Mesendoderm (in vitro differentiated cells): ENCODE data around the gene NOX3.

Source experiments
- DNase-seq: peaks from one replicate; pipeline ENCODE4 v3.0.0; 2013
- H2AK5ac ChIP-seq: 2 replicates; pipeline ENCODE4 v1.6.1; 2013; ENCODE audit warnings: low read length, inconsistent platforms
- H2BK120ac ChIP-seq: 2 replicates; pipeline ENCODE4 v1.6.1; 2013; ENCODE audit warnings: low read depth, mild to moderate bottlenecking, low read length, moderate library complexity, mixed read lengths
- H2BK15ac ChIP-seq: replicated peaks from 2 replicates; pipeline ENCODE4 v1.6.1; 2013; ENCODE audit warnings: low read depth, mild to moderate bottlenecking, moderate library complexity
- H2BK5ac ChIP-seq: 2 replicates; pipeline ENCODE4 v1.6.1; 2013; ENCODE audit warnings: low read length, inconsistent platforms
- H3K18ac ChIP-seq: 2 replicates; pipeline ENCODE4 v1.6.1; 2013; ENCODE audit warnings: mild to moderate bottlenecking, low read length, mixed read lengths
- H3K23ac ChIP-seq: one replicate; pipeline ENCODE4 v1.6.1; 2013; ENCODE audit warnings: low read length
- H3K27ac ChIP-seq: 2 replicates; pipeline ENCODE4 v1.5.1; 2013; ENCODE audit warnings: low read depth, mild to moderate bottlenecking, inconsistent platforms, low read length, moderate library complexity
- H3K27me3 ChIP-seq: 2 replicates; pipeline ENCODE4 v1.6.1; 2013; ENCODE audit warnings: low read length, control low read depth, mild to moderate bottlenecking, inconsistent platforms; ENCODE audit not compliant: insufficient read depth, poor library complexity
- H3K36me3 ChIP-seq: 2 replicates; pipeline ENCODE4 v1.6.1; 2013; ENCODE audit warnings: low read length, inconsistent platforms; ENCODE audit not compliant: control insufficient read depth, insufficient read depth
- H3K4ac ChIP-seq: one replicate; pipeline ENCODE4 v1.6.1; 2013; ENCODE audit warnings: low read depth, mild to moderate bottlenecking, low read length, moderate library complexity
- H3K4me1 ChIP-seq: 2 replicates; pipeline ENCODE4 v1.6.1; 2013; ENCODE audit warnings: low read depth, low read length, inconsistent platforms; ENCODE audit not compliant: control insufficient read depth
- H3K4me2 ChIP-seq: 2 replicates; pipeline ENCODE4 v1.6.1; 2013; ENCODE audit warnings: low read length
- H3K4me3 ChIP-seq: 2 replicates; pipeline ENCODE4 v1.5.1; 2013; ENCODE audit warnings: mild to moderate bottlenecking, low read length
- H3K56ac ChIP-seq: one replicate; pipeline ENCODE4 v1.6.1; 2013; ENCODE audit warnings: low read length
- H3K79me1 ChIP-seq: 2 replicates; pipeline ENCODE4 v1.6.1; 2013; ENCODE audit warnings: low read length, inconsistent platforms
- H3K79me2 ChIP-seq: 2 replicates; pipeline ENCODE4 v1.6.1; 2013; ENCODE audit warnings: mild to moderate bottlenecking, low read length; ENCODE audit not compliant: control insufficient read depth, insufficient read depth
- H3K9ac ChIP-seq: 2 replicates; pipeline ENCODE4 v1.6.1; 2013; ENCODE audit warnings: low read length, inconsistent platforms
- H4K5ac ChIP-seq: one replicate; pipeline ENCODE4 v1.6.1; 2013; ENCODE audit warnings: low read length
- H4K8ac ChIP-seq: one replicate; pipeline ENCODE4 v1.6.1; 2013; ENCODE audit warnings: low read depth, mild to moderate bottlenecking, control low read depth, low read length, moderate library complexity
- WGBS: extraction: QIAGEN DNeasy Blood & Tissue Kit; methylation state at CpG from one replicate; pipeline ENCODE4 v1.1.7; 2013; ENCODE audit warnings: low lambda C conversion rate, missing lambda C conversion rate; ENCODE audit not compliant: insufficient coverage; ENCODE audit errors: extremely low coverage; 5-methylcytosine and 5-hydroxymethylcytosine counted together

NOX3 gene

DNA sequence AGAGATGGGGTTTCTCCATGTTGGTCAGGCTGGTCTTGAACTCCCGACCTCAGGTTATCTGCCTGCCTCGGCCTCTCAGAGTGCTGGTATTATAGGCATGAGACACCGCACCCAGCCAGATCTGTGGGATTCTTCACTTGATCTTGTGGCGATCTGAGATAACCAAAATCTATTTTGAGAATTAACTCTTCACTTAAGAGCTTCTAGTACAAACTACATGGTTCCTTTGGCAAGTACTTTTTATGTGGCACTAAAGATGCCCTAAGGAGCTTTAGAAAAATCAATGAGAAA lies 103.6 kb downstream of the NOX3 start:
- H3K36me3 ChIP-seq: no peaks in the 10 kb centered on the region
- H3K79me1 ChIP-seq: no peaks in the 10 kb centered on the region
- no peak overlapping the region for H3K4me3 ChIP-seq
- no peak overlapping the region for H3K9ac ChIP-seq
- H4K5ac ChIP-seq: no peak overlapping the region
- no peak overlapping the region for H3K27ac ChIP-seq
- no peak overlapping the region for H2BK15ac ChIP-seq
- no peak overlapping the region for H3K18ac ChIP-seq
- H3K4ac ChIP-seq: no peak overlapping the region
- H3K79me2 ChIP-seq: no peaks in the 10 kb centered on the region
- H2BK5ac ChIP-seq: no peak overlapping the region
- no peak overlapping the region for H3K23ac ChIP-seq
- no peak overlapping the region for H3K4me2 ChIP-seq
- no peak overlapping the region for H4K8ac ChIP-seq
- H2AK5ac ChIP-seq: no peak overlapping the region
- no peak overlapping the region for H3K56ac ChIP-seq
- H3K27me3 ChIP-seq: no peaks in the 10 kb centered on the region
- no peak overlapping the region for H2BK120ac ChIP-seq
- DNase-seq: no peak
- no peaks in the 10 kb centered on the region for H3K4me1 ChIP-seq
- no CpG with 5 or more reads among the region's 4 CpGs for WGBS

DNA sequence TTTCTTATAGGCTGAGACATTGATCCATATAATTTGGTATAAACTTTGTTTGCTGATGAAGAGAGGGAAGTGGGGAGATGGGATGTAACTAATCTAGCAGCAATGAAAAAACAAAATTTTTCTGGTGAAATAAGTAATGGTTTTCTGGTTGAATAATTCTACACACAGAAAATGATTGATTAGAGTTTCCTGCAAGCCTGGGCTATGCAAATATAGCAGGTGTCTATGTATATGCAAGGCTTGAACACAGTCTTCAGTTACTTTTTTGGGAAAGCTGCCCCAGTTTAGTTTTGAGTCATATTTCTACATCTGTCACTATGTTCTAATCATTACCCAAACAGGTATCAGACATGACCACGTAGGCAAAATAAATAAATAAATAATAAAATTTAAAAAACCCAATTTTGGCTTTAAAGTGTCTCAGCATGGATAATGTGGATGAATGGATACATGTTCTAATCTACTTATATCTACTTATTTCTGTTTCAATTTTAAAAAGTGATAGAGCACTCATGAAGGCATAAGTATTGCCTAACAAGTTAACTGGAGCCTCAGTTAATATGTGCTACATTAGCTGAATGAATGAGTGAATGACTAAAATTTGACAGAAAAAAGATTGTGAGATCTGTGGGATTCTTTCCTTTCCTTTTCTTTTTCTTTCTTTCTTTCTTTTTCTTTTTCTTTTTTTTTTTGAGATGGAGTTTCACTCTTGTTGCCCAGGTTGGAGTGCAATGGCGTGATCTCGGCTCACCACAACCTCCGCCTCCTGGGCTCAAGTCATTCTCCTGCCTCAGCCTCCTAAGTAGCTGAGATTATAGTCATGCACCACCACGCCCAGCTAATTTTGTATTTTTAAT lies 104.1 kb downstream of the NOX3 start:
- no peak overlapping the region for H2BK120ac ChIP-seq
- H4K8ac ChIP-seq: no peak overlapping the region
- no peak overlapping the region for H3K4me2 ChIP-seq
- H3K18ac ChIP-seq: no peak overlapping the region
- no peak for DNase-seq
- no peak overlapping the region for H3K56ac ChIP-seq
- H2BK5ac ChIP-seq: no peak overlapping the region
- no peak overlapping the region for H3K9ac ChIP-seq
- H3K79me1 ChIP-seq: no peaks in the 10 kb centered on the region
- no CpG with 5 or more reads among the region's 5 CpGs for WGBS
- no peaks in the 10 kb centered on the region for H3K27me3 ChIP-seq
- H2AK5ac ChIP-seq: no peak overlapping the region
- H3K79me2 ChIP-seq: no peaks in the 10 kb centered on the region
- H3K4me1 ChIP-seq: no peaks in the 10 kb centered on the region
- no peak overlapping the region for H3K27ac ChIP-seq
- no peak overlapping the region for H3K4me3 ChIP-seq
- no peaks in the 10 kb centered on the region for H3K36me3 ChIP-seq
- H3K4ac ChIP-seq: no peak overlapping the region
- H4K5ac ChIP-seq: no peak overlapping the region
- H3K23ac ChIP-seq: no peak overlapping the region
- no peak overlapping the region for H2BK15ac ChIP-seq

DNA sequence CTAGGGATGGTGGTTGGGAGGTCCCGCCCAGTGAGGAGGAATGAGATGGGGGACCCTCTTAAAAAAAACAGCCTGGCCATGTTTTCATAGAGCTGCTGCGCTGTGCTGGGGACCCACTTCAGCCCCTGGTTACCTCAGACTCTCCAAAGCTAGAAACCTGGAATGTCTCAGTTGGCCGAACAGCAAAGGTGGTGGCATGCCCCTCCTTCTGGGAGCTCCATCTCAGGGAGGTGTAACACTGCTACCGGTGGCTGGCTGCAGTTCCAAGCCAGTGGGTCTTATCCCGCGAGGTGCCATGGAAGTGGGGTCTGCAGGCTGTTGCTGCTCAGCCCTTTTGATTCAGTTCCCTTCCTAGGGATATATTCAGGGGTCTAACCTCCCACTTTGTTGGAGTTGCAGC lies 105.7 kb downstream of the NOX3 start:
- no peak overlapping the region for H4K5ac ChIP-seq
- H3K23ac ChIP-seq: no peak overlapping the region
- no peaks in the 10 kb centered on the region for H3K27me3 ChIP-seq

DNA sequence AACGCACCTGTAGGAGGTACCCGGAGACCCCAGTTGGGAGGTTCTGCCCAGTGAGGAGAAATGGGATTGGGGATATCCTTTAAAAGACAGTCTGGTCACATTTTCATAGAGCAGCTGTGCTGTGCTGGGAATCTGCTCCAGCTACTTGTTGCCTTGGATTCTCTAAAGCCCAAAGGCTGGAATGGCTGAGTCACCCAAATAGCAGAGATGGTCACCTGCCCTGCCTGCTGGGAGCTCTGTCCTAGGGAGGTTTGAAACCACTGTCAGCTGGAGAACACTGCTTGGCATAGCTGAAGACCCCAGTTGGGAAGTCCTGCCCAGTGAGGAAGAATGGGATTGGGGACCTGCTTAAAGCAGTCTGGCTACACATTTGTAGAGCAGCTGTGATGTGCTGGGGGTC lies 106.5 kb downstream of the NOX3 start:
- Histone ChIP-seq H2BK5ac (no peak overlapping the region), H3K79me2 (no peaks in the 10 kb centered on the region), H3K27ac (no peak overlapping the region), H2BK120ac (no peak overlapping the region), H2AK5ac (no peak overlapping the region), H3K4me3 (no peak overlapping the region), H3K4me1 (no peaks in the 10 kb centered on the region), H3K36me3 (no peaks in the 10 kb centered on the region), H3K4me2 (no peak overlapping the region), H3K4ac (no peak overlapping the region), H3K27me3 (no peaks in the 10 kb centered on the region), H4K8ac (no peak overlapping the region), H3K18ac (no peak overlapping the region), H3K79me1 (no peaks in the 10 kb centered on the region), H3K23ac (no peak overlapping the region), H3K56ac (no peak overlapping the region), H2BK15ac (no peak overlapping the region), H4K5ac (no peak overlapping the region), H3K9ac (no peak overlapping the region)
- no CpG with 5 or more reads among the region's 2 CpGs for WGBS
- no peak for DNase-seq

More for the DNA sequence above, 105.7 kb downstream of the NOX3 start:
- Histone ChIP-seq H3K4me1 (no peaks in the 10 kb centered on the region), H4K8ac (no peak overlapping the region), H3K79me1 (no peaks in the 10 kb centered on the region), H3K9ac (no peak overlapping the region), H3K27ac (no peak overlapping the region), H3K56ac (no peak overlapping the region), H3K4me2 (no peak overlapping the region), H2BK5ac (no peak overlapping the region), H2BK15ac (no peak overlapping the region), H3K79me2 (no peaks in the 10 kb centered on the region), H3K4me3 (no peak overlapping the region), H2BK120ac (no peak overlapping the region), H3K36me3 (no peaks in the 10 kb centered on the region), H3K4ac (no peak overlapping the region), H3K18ac (no peak overlapping the region), H2AK5ac (no peak overlapping the region)
- no CpG with 5 or more reads among the region's 6 CpGs for WGBS
- no peak for DNase-seq

DNA sequence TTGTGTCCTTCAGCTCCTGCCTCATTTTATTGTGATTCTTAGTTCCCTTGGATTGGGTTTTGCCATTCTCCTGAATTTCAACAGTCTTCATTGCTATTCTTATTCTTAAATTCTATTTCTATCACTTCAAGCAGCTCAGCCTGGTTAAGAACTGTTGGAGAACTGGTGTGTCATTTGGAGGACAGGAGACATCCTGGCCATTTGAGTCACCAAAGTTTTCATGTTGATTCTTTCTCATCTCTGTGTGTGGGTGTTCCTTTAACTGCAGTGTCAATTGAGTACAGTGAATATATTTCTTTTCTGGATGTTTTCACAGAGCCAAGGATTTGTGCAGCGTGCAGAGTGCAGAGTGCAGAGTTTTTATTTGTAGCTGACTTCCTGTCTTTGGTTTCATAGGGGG lies 107.8 kb downstream of the NOX3 start:
- H2BK15ac ChIP-seq: no peak overlapping the region
- no peak overlapping the region for H3K18ac ChIP-seq
- H3K79me2 ChIP-seq: no peaks in the 10 kb centered on the region
- WGBS: no CpG with 5 or more reads among the region's 1 CpG
- no peaks in the 10 kb centered on the region for H3K79me1 ChIP-seq
- no peak overlapping the region for H3K9ac ChIP-seq
- H3K4me3 ChIP-seq: no peak overlapping the region
- no peak overlapping the region for H4K5ac ChIP-seq
- no peak overlapping the region for H3K4ac ChIP-seq
- H3K27me3 ChIP-seq: no peaks in the 10 kb centered on the region
- H3K27ac ChIP-seq: no peak overlapping the region
- H2BK5ac ChIP-seq: no peak overlapping the region
- H3K4me1 ChIP-seq: no peaks in the 10 kb centered on the region
- no peak overlapping the region for H2AK5ac ChIP-seq
- no peak overlapping the region for H2BK120ac ChIP-seq
- no peak for DNase-seq
- no peak overlapping the region for H3K4me2 ChIP-seq
- no peak overlapping the region for H3K56ac ChIP-seq
- no peaks in the 10 kb centered on the region for H3K36me3 ChIP-seq
- no peak overlapping the region for H4K8ac ChIP-seq
- H3K23ac ChIP-seq: no peak overlapping the region

DNA sequence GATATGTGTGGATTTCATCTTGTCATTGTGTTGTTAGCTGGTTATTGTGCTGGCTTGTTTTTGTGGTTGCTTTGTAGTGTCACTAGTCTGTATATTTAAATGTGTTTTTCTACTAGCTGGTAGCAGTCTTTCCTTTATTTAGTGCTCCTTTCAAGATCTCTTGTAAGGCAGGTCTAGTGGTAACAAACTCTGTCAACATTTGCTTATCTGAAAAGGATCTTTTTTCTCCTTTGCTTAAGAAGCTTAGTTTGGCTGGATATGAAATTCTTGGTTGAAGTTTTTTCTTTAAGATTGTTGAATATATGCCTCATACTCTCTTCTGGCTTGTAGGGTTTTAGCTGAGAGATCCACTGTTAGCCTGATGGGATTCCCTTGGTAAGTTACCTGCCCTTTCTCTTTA lies 108.7 kb downstream of the NOX3 start:
- H3K23ac ChIP-seq: no peak overlapping the region
- no peak overlapping the region for H2BK120ac ChIP-seq
- H4K8ac ChIP-seq: no peak overlapping the region
- no peak overlapping the region for H4K5ac ChIP-seq
- H3K36me3 ChIP-seq: no peaks in the 10 kb centered on the region
- H2AK5ac ChIP-seq: no peak overlapping the region
- H3K79me2 ChIP-seq: no peaks in the 10 kb centered on the region
- no peak for DNase-seq
- H3K56ac ChIP-seq: no peak overlapping the region
- no peak overlapping the region for H3K9ac ChIP-seq
- H3K4me2 ChIP-seq: no peak overlapping the region
- H3K79me1 ChIP-seq: no peaks in the 10 kb centered on the region
- no peak overlapping the region for H2BK15ac ChIP-seq
- no peak overlapping the region for H3K18ac ChIP-seq
- no peak overlapping the region for H2BK5ac ChIP-seq
- H3K27ac ChIP-seq: no peak overlapping the region
- H3K4me3 ChIP-seq: no peak overlapping the region
- no peaks in the 10 kb centered on the region for H3K4me1 ChIP-seq
- H3K27me3 ChIP-seq: no peaks in the 10 kb centered on the region
- no peak overlapping the region for H3K4ac ChIP-seq
